NCI-H446 treated with DMSO at 0.1 percent for 48 hours (cell line): ENCODE data around the gene SPRYD3.
A peak's percentile ranks its signal among the peaks of the same experiment; 100 is the strongest.

Experiments used
- DNase-seq: peaks from one replicate; lab custom pipeline; 2025; lab: John Stamatoyannopoulos, UW

The SPRYD3 gene

GRCh38 chr12:53063708-53064612 is 15.2 kb downstream of the SPRYD3 start:
- DNase-seq, result no peak

- no peak for DNase-seq
Observed at GRCh38 chr12:53062977-53063707, 16.0 kb downstream of the SPRYD3 start.

GRCh38 chr12:53062011-53062961 is 16.9 kb downstream of the SPRYD3 start:
- DNase-seq, result no peak

- no peak for DNase-seq
Observed at GRCh38 chr12:53061404-53062010, 17.7 kb downstream of the SPRYD3 start.

- DNase-seq, result no peak
Observed at GRCh38 chr12:53060721-53061276, 18.4 kb downstream of the SPRYD3 start.

GRCh38 chr12:53060064-53060720 is 19.0 kb downstream of the SPRYD3 start:
- no peak for DNase-seq

GRCh38 chr12:53059434-53060063 is 19.6 kb downstream of the SPRYD3 start:
- DNase-seq, result no peak

- DNase-seq, result no peak
Observed at GRCh38 chr12:53058674-53059433, 20.3 kb downstream of the SPRYD3 start.

GRCh38 chr12:53057816-53058500 is 21.2 kb downstream of the SPRYD3 start:
- DNase-seq, result no peak

- DNase-seq, result no peak
Observed at GRCh38 chr12:53056901-53057300, 22.3 kb downstream of the SPRYD3 start.

- DNase-seq, result no peak
Observed at GRCh38 chr12:53056296-53056695, 22.9 kb downstream of the SPRYD3 start.

GRCh38 chr12:53055471-53056266 is 23.5 kb downstream of the SPRYD3 start:
- DNase-seq, result no peak

GRCh38 chr12:53054112-53054878 is 24.9 kb downstream of the SPRYD3 start:
- DNase-seq, result peak; percentile 77

- no peak for DNase-seq
Observed at GRCh38 chr12:53053218-53054111, 25.7 kb downstream of the SPRYD3 start.

- no peak for DNase-seq
Observed at GRCh38 chr12:53052419-53053217, 26.6 kb downstream of the SPRYD3 start.
